ENCODE data around the gene SNX8. TPM values are rescaled to one million over a fixed set of nuclear protein-coding genes. Genes with fewer than 3 reads are reported as not detected.

The SNX8 gene
- total and polyA plus RNA-seq, 9 of the 15 experiments (the other 6 are each of a cell fraction or from before 2014, with no cell fraction given): 2.7 to 51.6 (median 16.9) TPM

DNA sequence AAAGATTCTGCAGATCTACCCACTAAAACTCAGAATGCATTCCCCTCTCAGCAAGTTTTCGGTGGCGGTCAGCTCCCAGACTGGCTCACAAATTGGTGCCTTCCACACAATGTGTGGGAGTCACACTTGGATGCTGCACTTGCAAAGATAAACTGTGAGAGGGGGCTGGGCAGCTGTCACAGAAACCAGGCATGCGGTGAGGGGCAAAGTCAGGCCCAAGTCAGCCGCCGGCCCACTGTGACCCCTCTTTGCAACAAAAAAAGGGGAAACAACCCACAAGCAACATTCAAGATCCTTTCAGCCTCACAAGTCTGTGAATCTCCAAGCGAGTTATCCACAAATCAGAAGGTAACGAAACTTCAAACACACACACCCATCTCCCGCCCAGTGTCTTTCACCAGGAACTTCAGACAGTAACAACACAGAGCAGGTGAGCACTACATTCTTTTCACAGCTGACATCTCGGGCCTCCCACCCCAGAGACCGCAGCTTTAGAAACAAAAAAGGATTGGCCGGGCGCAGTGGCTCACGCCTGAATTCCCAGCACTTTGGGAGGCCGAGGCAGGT lies 32.0 kb downstream of the SNX8 start (continued):
- TF ChIP-seq, protein P1, sequence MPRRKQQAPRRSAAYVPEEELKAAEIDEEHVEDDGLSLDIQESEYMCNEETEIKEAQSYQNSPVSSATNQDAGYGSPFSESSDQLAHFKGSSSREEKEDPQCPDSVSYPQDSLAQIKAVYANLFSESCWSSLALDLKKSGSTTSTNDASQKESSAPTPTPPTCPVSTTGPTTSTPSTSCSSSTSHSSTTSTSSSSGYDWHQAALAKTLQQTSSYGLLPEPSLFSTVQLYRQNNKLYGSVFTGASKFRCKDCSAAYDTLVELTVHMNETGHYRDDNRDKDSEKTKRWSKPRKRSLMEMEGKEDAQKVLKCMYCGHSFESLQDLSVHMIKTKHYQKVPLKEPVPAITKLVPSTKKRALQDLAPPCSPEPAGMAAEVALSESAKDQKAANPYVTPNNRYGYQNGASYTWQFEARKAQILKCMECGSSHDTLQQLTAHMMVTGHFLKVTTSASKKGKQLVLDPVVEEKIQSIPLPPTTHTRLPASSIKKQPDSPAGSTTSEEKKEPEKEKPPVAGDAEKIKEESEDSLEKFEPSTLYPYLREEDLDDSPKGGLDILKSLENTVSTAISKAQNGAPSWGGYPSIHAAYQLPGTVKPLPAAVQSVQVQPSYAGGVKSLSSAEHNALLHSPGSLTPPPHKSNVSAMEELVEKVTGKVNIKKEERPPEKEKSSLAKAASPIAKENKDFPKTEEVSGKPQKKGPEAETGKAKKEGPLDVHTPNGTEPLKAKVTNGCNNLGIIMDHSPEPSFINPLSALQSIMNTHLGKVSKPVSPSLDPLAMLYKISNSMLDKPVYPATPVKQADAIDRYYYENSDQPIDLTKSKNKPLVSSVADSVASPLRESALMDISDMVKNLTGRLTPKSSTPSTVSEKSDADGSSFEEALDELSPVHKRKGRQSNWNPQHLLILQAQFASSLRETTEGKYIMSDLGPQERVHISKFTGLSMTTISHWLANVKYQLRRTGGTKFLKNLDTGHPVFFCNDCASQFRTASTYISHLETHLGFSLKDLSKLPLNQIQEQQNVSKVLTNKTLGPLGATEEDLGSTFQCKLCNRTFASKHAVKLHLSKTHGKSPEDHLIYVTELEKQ (CRISPR knock-in tag; IDR thresholded peaks at IDR 0.05): no peak
- 0 out of 2 replicates have a peak, but pooled peaks have one; percentile 26 for TF ChIP-seq PHF21A (IDR thresholded peaks at IDR 0.05; ENCODE audit: borderline replicate concordance, low read depth)
- no peak for TF ChIP-seq PHF20 (IDR thresholded peaks at IDR 0.05; ENCODE audit: partially characterized antibody)
- TF ChIP-seq STAT5B (CRISPR knock-in tag; IDR thresholded peaks at IDR 0.05): no peak
- no peak for TF ChIP-seq SAFB (IDR thresholded peaks at IDR 0.05; ENCODE audit: borderline replicate concordance, low read depth, low read length)
- no peak; the same call in 1 of the 2 replicates for TF ChIP-seq GABPB1 (CRISPR knock-in tag; IDR thresholded peaks at IDR 0.05)
- peak; percentile 67; the same call in 1 of the 2 replicates for TF ChIP-seq POLR2AphosphoS5 (IDR thresholded peaks at IDR 0.05; ENCODE audit: control insufficient read depth, insufficient read depth, low read depth, low read length)
- no peak for TF ChIP-seq CREBBP (IDR thresholded peaks at IDR 0.05; ENCODE audit: low read depth, low read length)
- TF ChIP-seq, protein P2, sequence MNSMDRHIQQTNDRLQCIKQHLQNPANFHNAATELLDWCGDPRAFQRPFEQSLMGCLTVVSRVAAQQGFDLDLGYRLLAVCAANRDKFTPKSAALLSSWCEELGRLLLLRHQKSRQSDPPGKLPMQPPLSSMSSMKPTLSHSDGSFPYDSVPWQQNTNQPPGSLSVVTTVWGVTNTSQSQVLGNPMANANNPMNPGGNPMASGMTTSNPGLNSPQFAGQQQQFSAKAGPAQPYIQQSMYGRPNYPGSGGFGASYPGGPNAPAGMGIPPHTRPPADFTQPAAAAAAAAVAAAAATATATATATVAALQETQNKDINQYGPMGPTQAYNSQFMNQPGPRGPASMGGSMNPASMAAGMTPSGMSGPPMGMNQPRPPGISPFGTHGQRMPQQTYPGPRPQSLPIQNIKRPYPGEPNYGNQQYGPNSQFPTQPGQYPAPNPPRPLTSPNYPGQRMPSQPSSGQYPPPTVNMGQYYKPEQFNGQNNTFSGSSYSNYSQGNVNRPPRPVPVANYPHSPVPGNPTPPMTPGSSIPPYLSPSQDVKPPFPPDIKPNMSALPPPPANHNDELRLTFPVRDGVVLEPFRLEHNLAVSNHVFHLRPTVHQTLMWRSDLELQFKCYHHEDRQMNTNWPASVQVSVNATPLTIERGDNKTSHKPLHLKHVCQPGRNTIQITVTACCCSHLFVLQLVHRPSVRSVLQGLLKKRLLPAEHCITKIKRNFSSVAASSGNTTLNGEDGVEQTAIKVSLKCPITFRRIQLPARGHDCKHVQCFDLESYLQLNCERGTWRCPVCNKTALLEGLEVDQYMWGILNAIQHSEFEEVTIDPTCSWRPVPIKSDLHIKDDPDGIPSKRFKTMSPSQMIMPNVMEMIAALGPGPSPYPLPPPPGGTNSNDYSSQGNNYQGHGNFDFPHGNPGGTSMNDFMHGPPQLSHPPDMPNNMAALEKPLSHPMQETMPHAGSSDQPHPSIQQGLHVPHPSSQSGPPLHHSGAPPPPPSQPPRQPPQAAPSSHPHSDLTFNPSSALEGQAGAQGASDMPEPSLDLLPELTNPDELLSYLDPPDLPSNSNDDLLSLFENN (IDR thresholded peaks at IDR 0.05; ENCODE audit: low read depth in 2 of 2, low read length in 2 of 2): peak in 1 of 2 experiments; percentile 13; a peak in 1 of 4 replicates
- TF ChIP-seq SMARCA4 (IDR thresholded peaks at IDR 0.05): peak; percentile 75; the same call in 1 of the 2 replicates
- peak; percentile 63; the same call in 1 of the 2 replicates for TF ChIP-seq GATA2 (CRISPR knock-in tag; IDR thresholded peaks at IDR 0.05)
- TF ChIP-seq TSC22D4 (tag; IDR thresholded peaks at IDR 0.05): no peak

All from K562 (cell line).